Measurements from ENCODE around the gene MUC20.
"Not testable (repeated sequence)": the region's sequence is repeated elsewhere in the genome, so short reads cannot be mapped to it uniquely, and the experiment has no call there.

The MUC20 gene

DNA sequence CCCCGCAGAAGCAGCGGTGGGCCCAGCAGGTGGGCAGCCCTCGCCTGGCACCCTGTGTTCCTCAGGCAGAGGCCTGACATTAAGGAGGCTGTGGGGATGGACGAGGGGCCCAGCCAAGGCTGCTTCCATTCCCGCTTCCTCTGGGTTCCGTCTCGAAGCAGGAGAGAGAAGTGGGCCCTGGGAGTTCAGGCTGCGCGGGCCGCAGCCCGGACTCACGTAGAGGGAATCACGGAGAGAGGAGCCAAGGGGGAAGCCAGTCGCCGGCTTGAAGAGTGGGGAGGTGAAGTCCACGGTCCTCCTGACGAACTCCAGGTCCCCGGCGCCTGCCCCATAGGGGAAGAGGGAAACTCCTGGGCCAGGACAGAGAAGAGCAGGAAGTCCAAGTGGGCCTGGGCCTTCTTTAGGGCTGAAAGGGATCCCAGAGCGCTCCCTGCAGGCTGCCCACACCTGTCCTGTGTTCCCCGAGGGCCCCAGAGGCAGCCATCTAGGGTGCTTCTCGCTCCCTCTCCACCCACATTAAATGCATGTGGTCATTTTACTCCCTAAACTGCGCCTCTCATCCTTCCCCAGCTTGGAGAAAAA lies 53.3 kb downstream of the MUC20 start:
- DNase-seq: no peak

DNA sequence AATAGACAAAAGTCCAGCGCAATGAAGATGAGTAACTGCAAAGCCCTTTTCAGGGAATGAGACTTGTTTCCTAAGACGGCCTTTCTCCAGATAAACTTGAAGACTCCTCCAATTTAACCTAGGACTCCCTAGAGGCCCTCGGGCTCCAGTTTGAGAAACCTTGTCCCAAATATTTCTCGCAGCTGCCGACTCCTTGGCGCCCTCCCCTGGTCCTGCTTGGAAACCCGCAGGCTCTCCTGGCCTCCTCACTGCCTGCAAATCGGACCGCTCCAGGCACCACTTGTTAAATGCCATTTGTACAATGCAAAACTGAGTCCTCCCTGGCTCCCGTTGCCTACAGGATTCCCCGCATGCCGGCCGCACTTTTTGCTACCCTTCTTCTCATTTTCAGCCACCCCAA lies 54.1 kb downstream of the MUC20 start:
- no peak for DNase-seq

DNA sequence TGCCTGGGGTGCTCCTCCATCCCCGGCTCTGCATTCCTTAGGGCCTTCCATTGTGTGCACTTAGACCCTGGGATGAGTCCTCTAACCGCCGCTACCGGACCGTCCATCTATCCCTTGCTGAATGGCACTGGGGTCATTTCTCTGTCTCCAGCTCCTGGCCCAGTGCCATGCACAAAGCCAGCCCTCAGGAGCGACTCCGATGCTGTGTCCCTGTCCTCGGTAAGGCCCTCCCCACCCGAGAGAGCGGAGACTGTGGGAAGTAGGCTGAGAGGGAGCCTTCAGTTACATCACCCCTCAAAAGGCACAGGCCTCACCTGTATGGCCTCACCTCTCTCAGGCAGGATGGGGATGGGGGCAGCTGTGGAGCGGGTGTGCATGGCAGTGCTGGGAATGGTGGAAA lies 57.2 kb downstream of the MUC20 start:
- DNase-seq: no peak

DNA sequence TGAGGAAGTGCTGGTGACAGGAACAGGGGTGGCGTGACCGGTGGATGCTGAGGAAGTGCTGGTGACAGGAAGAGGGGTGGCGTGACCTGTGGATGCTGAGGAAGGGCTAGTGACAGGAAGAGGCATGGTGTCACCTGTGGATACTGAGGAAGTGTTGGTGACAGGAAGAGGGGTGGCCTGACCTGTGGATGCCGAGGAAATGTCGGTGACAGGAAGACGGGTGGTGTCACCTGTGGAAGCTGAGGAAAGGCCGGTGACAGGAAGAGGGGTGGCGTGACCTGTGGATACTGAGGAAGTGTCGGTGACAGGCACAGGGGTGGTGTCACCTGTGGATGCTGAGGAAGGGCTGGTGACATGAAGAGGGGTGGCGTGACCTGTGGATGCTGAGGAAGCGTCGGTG lies 60.5 kb downstream of the MUC20 start:
- not testable (repeated sequence) for DNase-seq
